SK-N-SH treated with all-trans-retinoic acid at 6 μM for 48 hours (cell line): Measurements from ENCODE around the gene CFAP299.

Source experiments
- ATAC-seq: fragments of 200-7000 bp; cut with Tn5 transposase; 3 replicates; pipeline ENCODE4 v1.9.1; 2020; ENCODE audit warnings: mild to moderate bottlenecking, moderate library complexity
- BACH2 ChIP-seq: fragments of 250-450 bp; sonication (Bioruptor Pico); IDR thresholded peaks from 2 replicates; pipeline ENCODE4 v1.9.0; 2021; ENCODE audit warnings: mild to moderate bottlenecking, borderline replicate concordance
- CREB5 ChIP-seq: fragments of 250-450 bp; sonication (Bioruptor Pico); IDR thresholded peaks from 2 replicates; pipeline ENCODE4 v1.5.1; 2020; ENCODE audit warnings: low read depth, mild to moderate bottlenecking, moderate library complexity
- CSRNP3 ChIP-seq: fragments of 250-450 bp; sonication (Bioruptor Pico); IDR thresholded peaks from 2 replicates; pipeline ENCODE4 v1.5.1; 2021; ENCODE audit warnings: mild to moderate bottlenecking, moderate library complexity
- GLIS3 ChIP-seq: fragments of 250-450 bp; sonication (Bioruptor Pico); IDR thresholded peaks from 2 replicates; pipeline ENCODE4 v1.5.0; 2020; ENCODE audit warnings: mild to moderate bottlenecking, moderate library complexity
- ISL1 ChIP-seq: fragments of 250-450 bp; sonication (Bioruptor Pico); IDR thresholded peaks from 2 replicates; pipeline ENCODE4 v2.1.2; 2022; ENCODE audit warnings: mild to moderate bottlenecking, moderate library complexity
- POU6F1 ChIP-seq: fragments of 250-450 bp; sonication (Bioruptor Pico); IDR thresholded peaks from 2 replicates; pipeline ENCODE4 v1.8.0; 2021; ENCODE audit warnings: low read depth, mild to moderate bottlenecking, moderate library complexity, borderline replicate concordance
- PPARA ChIP-seq: fragments of 250-450 bp; sonication (Bioruptor Pico); IDR thresholded peaks from 2 replicates; pipeline ENCODE4 v1.5.0; 2020; ENCODE audit warnings: mild to moderate bottlenecking, borderline replicate concordance
- RARB ChIP-seq: fragments of 250-450 bp; sonication (Bioruptor Pico); IDR thresholded peaks from 2 replicates; pipeline ENCODE4 v1.8.0; 2021; ENCODE audit warnings: mild to moderate bottlenecking, moderate library complexity
- SNAI2 ChIP-seq: fragments of 250-450 bp; sonication (Bioruptor Pico); IDR thresholded peaks from 2 replicates; pipeline ENCODE4 v1.5.0; 2020; ENCODE audit warnings: mild to moderate bottlenecking, moderate library complexity
- TCF4 ChIP-seq: fragments of 250-450 bp; sonication (Bioruptor Pico); IDR thresholded peaks from 2 replicates; pipeline ENCODE4 v1.8.0; 2021; ENCODE audit warnings: mild to moderate bottlenecking, moderate library complexity, borderline replicate concordance
- TOX ChIP-seq: fragments of 250-450 bp; sonication (Bioruptor Pico); IDR thresholded peaks from 2 replicates; pipeline ENCODE4 v1.8.0; 2021; ENCODE audit warnings: mild to moderate bottlenecking, moderate library complexity, borderline replicate concordance
- ZC3H10 ChIP-seq: fragments of 250-450 bp; sonication (Bioruptor Pico); IDR thresholded peaks from 2 replicates; pipeline ENCODE4 v1.5.1; 2021; ENCODE audit warnings: mild to moderate bottlenecking, moderate library complexity
- ZNF8 ChIP-seq: fragments of 450-650 bp; formaldehyde crosslinking; IDR thresholded peaks from 2 replicates; pipeline ENCODE4 v1.5.0; 2020; ENCODE audit warnings: mild to moderate bottlenecking, moderate library complexity
- TF ChIP-seq, protein P1 (sequence below): fragments of 250-450 bp; sonication (Bioruptor Pico); IDR thresholded peaks from 2 replicates; pipeline ENCODE4 v1.8.0; 2020; ENCODE audit warnings: mild to moderate bottlenecking, moderate library complexity, borderline replicate concordance

Gene CFAP299

GRCh38 chr4:80526697-80527096, 191.2 kb downstream of the CFAP299 start (continued):
- TF ChIP-seq CREB5 (CRISPR knock-in tag) (no peak), RARB (no peak)

GRCh38 chr4:80529026-80529425, 193.5 kb downstream of the CFAP299 start:
- TF ChIP-seq, protein P1, sequence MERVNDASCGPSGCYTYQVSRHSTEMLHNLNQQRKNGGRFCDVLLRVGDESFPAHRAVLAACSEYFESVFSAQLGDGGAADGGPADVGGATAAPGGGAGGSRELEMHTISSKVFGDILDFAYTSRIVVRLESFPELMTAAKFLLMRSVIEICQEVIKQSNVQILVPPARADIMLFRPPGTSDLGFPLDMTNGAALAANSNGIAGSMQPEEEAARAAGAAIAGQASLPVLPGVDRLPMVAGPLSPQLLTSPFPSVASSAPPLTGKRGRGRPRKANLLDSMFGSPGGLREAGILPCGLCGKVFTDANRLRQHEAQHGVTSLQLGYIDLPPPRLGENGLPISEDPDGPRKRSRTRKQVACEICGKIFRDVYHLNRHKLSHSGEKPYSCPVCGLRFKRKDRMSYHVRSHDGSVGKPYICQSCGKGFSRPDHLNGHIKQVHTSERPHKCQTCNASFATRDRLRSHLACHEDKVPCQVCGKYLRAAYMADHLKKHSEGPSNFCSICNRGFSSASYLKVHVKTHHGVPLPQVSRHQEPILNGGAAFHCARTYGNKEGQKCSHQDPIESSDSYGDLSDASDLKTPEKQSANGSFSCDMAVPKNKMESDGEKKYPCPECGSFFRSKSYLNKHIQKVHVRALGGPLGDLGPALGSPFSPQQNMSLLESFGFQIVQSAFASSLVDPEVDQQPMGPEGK (CRISPR knock-in tag): no peak
- TF ChIP-seq BACH2 (CRISPR knock-in tag): no peak
- ATAC-seq: no peak

DNA sequence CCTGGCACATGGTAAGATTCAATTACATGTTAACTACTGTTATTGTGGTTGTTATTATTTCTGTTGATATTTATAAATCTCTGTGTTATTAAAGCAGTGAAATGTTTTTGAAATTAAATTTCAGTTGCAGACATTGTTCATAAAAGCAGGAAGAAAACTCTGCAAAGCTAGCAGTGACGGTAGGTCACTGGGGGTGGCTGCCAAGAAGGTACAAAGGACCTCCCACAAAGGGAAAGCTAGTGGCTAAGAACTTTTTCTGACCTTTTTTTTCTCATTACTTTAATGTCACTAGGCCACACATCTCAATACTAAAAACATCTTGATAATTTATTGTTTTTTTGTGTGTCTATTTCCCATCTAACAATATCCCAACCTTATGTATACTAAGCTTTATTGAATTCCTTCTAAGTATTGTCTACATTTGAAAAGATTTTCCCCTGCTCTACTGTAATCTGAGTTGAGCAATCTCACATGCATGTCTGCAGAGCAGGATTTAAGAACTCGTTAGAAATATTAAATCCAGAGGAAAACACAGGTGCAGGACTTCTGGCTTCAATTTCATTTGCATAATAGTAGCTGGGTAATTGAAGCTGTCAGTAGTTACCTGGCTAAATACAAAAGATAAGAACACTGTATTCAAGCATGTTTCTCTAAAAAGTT, 197.3 kb downstream of the CFAP299 start:
- no peak for TF ChIP-seq SNAI2 (CRISPR knock-in tag)
- no peak for TF ChIP-seq POU6F1 (CRISPR knock-in tag)
- no peak for TF ChIP-seq TCF4 (CRISPR knock-in tag)
- TF ChIP-seq, all 23 proteins: peak for 0
- ATAC-seq: no peak

DNA sequence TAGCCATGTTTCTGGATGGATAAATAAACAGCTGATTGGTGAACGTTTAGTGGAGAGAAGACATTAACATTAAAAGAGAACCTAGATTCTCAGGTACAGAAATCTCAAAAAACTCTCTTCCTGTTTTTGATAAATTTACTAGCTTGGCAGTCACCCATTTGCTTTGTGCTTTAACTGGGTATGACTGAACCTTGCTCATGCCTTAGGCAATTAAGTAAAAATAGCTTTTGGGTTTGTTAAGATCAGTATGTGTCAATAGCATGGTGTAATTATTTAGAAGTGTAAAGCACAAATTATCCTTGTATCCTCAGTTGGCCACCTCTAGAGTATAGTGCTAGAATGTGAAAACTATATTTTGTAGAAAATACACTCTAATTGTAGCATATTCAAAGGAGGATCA, 200.0 kb downstream of the CFAP299 start:
- TF ChIP-seq SNAI2 (CRISPR knock-in tag): no peak
- no peak for TF ChIP-seq TOX (CRISPR knock-in tag)
- TF ChIP-seq ZC3H10 (CRISPR knock-in tag): no peak
- TF ChIP-seq ISL1 (CRISPR knock-in tag): no peak
- TF ChIP-seq GLIS3 (CRISPR knock-in tag): no peak
- TF ChIP-seq PPARA (CRISPR knock-in tag): no peak
- TF ChIP-seq ZNF8 (CRISPR knock-in tag): no peak
- TF ChIP-seq, protein P1 (CRISPR knock-in tag): no peak
- TF ChIP-seq RARB: no peak
- no peak for TF ChIP-seq POU6F1 (CRISPR knock-in tag)
- no peak for ATAC-seq

- TF ChIP-seq TOX (CRISPR knock-in tag): no peak
- TF ChIP-seq CSRNP3: no peak
- no peak for TF ChIP-seq BACH2 (CRISPR knock-in tag)
- no peak for TF ChIP-seq CREB5 (CRISPR knock-in tag)
- TF ChIP-seq ZNF8 (CRISPR knock-in tag): no peak
- TF ChIP-seq PPARA (CRISPR knock-in tag): no peak
- ATAC-seq: peak; percentile 78
These were observed 202.9 kb downstream of the CFAP299 start for GRCh38 chr4:80538276-80538926.
